NOMO-1 (cell line): ENCODE measurements around the gene KDSR.
A peak's percentile ranks its signal among the peaks of the same experiment; 100 is the strongest.

Experiments used
- DNase-seq, 2 experiments: peaks; one replicate each; lab custom pipeline; 2025; ENCODE audit not compliant: unreplicated experiment in 2 of 2; lab: John Stamatoyannopoulos, UW

The KDSR gene

GRCh38 chr18:63307551-63308200, 59.3 kb downstream of the KDSR start:
- DNase-seq = no peak

- DNase-seq = no peak
Observed at GRCh38 chr18:63306819-63307550, 60.0 kb downstream of the KDSR start.

- no peak for DNase-seq
Observed at GRCh38 chr18:63306249-63306648, 60.8 kb downstream of the KDSR start.

- DNase-seq = peak; percentile 14 to 68
Observed at GRCh38 chr18:63303547-63303946, 63.5 kb downstream of the KDSR start.

GRCh38 chr18:63302636-63303405, 64.2 kb downstream of the KDSR start:
- DNase-seq = no peak

GRCh38 chr18:63302220-63302619, 64.8 kb downstream of the KDSR start:
- DNase-seq = no peak

GRCh38 chr18:63301434-63301833, 65.6 kb downstream of the KDSR start:
- peak; percentile 34 to 84 for DNase-seq

- DNase-seq = no peak
Observed at GRCh38 chr18:63299837-63300745, 66.9 kb downstream of the KDSR start.

GRCh38 chr18:63298400-63299365, 68.3 kb downstream of the KDSR start:
- DNase-seq = no peak

- DNase-seq = no peak
Observed at GRCh38 chr18:63297687-63298399, 69.2 kb downstream of the KDSR start.

GRCh38 chr18:63293935-63294334, 73.1 kb downstream of the KDSR start:
- DNase-seq = no peak

GRCh38 chr18:63292831-63293683, 73.9 kb downstream of the KDSR start:
- DNase-seq = peak; percentile 62 to 64

- no peak for DNase-seq
Observed at GRCh38 chr18:63291278-63291677, 75.7 kb downstream of the KDSR start.

GRCh38 chr18:63290821-63291200, 76.2 kb downstream of the KDSR start:
- no peak for DNase-seq

GRCh38 chr18:63290166-63290820, 76.7 kb downstream of the KDSR start:
- no peak for DNase-seq

GRCh38 chr18:63288311-63288710, 78.7 kb downstream of the KDSR start:
- no peak for DNase-seq

- no peak for DNase-seq
Observed at GRCh38 chr18:63287691-63288220, 79.2 kb downstream of the KDSR start.
